NCI-H1048 (cell line): ENCODE measurements around the gene HTR3C.

ENCODE experiments used
- DNase-seq: peaks from one replicate; lab custom pipeline; 2025; lab: John Stamatoyannopoulos, UW

HTR3C gene

GRCh38 chr3:184092199-184092598 is 39.4 kb downstream of the HTR3C start:
- DNase-seq: no peak

- DNase-seq: no peak
Observed at GRCh38 chr3:184096811-184097383, 44.0 kb downstream of the HTR3C start, which contains the start of gene HTR3E. HTR3E (plus strand) TSS chr3:184097064; CDS start chr3:184097530, 466 bp downstream.

GRCh38 chr3:184097556-184097955 is 44.7 kb downstream of the HTR3C start:
- DNase-seq: no peak

GRCh38 chr3:184099806-184100686 is 47.2 kb downstream of the HTR3C start:
- DNase-seq: peak; percentile 49
